DMS53 treated with DMSO at 0.1 percent for 48 hours (cell line): ENCODE data around the gene NKX3-2.

Source experiments
- DNase-seq: peaks from one replicate; lab custom pipeline; 2025; ENCODE audit not compliant: unreplicated experiment; lab: John Stamatoyannopoulos, UW

NKX3-2 gene

DNA sequence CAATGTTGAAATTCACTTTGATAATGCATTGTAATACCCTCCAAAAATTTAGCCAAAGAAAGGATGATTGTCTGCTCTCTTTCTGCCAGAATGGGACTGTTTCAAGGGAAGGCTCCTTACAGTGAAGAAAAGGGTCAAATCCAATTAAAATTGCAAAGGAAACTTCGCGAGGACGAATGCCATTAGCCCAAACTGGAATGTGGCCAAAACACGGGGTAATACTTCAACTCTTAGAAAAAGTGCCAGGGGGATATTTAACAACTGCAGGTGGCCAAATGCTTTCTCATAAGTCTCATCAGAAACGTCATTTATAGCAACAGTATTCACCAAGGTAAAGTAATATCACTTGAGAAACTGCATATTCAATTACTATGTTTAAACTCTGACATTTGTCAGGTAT, 29.0 kb downstream of the NKX3-2 start:
- DNase-seq = no peak

- DNase-seq = no peak
These were observed 29.6 kb downstream of the NKX3-2 start for GRCh38 chr4:13514722-13515121.

DNA sequence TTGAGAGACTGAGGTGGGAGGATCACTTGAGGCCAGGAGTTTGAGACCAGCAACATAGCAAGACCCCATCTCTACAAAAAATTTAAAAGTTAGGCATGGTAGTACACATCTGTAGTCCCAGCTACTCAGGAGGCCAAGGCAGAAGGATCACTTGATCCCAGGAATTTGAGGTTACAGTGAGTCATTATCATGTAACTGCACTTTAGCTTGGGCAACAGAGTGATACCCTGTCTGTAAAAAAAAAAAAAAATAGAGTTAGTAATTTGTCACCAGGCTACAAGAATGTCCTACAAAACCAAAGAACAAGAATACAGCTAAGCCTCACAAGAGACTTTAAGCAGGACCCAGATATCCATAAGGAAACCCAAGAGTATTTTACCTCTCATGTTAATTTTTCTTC, 33.2 kb downstream of the NKX3-2 start:
- DNase-seq = no peak

GRCh38 chr4:13509442-13509841, 34.9 kb downstream of the NKX3-2 start:
- DNase-seq = no peak

- no peak for DNase-seq
These were observed 39.9 kb downstream of the NKX3-2 start for GRCh38 chr4:13504374-13504773.

GRCh38 chr4:13498469-13498868, 45.8 kb downstream of the NKX3-2 start:
- DNase-seq = no peak

- DNase-seq = no peak
These were observed 47.7 kb downstream of the NKX3-2 start for GRCh38 chr4:13496605-13497004.

DNA sequence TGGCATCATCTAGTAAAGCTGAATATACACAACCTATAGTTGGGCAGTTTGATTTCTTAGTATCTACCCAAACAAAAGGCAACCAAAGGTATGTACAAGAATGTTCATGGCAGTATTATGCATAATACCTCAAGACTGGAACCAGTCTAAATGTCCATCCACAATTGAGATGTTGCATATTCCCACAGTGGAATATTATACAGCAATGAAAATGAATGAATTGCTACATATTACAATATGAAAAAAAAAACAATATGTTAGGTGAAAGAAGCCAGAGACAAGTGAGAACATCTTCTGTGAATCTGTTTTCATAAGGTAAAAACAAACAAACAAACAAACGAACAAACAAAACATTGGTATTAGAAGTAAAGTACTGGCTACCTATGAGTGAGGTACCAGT, 48.6 kb downstream of the NKX3-2 start:
- no peak for DNase-seq

- no peak for DNase-seq
These were observed 50.5 kb downstream of the NKX3-2 start for GRCh38 chr4:13493793-13494192.

DNA sequence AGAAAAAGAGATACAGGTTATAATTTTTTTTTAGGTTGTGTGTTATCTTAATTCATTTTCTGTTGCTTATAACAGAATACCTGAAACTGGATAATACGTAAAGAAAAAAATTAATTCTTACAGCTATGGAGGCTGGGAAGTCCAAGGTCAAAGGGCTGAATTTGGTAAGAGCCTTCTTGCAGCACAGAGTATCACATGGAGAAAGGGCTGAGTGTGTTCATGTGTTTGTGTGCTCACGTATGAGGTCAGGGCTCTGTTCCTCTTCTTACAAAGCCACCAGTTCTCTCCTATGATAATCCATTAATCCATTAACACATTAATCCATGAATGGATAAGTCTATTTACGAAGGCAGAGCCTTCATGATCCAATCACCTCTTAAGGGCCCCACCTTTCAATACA, 51.6 kb downstream of the NKX3-2 start:
- DNase-seq = no peak
